CD4-positive, alpha-beta T cell treated with Interleukin-15 for 4 hours (primary cell): ENCODE measurements around the gene EDRF1.

Experiments
- DNase-seq: peaks from one replicate; pipeline ENCODE4 v3.0.0-alpha.2; 2020; ENCODE audit warnings: low spot score

EDRF1 gene

DNA sequence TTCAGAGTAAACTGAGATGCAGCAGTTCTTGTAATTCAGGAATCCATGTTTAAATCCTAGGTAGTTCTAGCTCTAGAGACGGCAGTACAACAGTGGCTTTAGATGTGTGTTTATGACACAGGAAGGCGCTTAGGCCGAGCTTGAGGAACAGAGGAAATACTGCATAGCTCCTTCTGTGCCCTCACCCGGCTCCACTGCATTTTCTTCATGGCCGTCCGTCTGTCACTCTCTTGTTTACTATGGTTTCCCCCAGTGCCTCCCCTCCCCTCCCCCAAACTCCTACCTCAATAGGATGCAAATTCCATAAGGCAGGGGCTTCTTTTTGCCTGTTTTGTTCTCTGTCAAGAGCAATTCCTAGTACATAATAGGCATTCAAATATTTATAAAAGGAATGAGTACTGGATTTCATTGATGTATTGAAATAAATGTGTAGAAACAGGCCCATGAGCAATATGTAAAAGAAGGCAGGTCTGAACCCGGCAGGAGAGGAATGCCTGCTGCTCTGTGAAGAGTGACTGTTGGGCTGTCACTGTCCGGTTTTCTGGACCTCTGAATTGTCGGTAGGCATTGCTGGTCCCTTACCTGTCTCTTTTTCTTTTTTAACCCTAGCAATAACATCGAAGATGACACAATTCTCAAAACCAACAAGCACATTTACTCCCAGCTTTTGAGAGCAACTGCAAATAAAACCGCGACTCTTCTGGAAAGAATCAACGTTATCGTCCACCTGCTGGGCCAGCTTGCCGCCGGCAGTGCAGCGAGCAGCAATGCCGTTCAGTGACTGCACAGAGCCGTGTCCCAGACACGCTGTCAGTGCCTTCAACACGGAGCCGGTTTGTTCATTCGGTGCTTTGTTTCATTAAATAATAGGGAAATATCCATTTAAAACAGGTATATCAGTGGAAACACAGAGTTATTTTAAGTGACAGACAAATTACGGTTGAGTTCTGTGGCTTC lies 43.5 kb downstream of the EDRF1 start:
- DNase-seq, result no peak

DNA sequence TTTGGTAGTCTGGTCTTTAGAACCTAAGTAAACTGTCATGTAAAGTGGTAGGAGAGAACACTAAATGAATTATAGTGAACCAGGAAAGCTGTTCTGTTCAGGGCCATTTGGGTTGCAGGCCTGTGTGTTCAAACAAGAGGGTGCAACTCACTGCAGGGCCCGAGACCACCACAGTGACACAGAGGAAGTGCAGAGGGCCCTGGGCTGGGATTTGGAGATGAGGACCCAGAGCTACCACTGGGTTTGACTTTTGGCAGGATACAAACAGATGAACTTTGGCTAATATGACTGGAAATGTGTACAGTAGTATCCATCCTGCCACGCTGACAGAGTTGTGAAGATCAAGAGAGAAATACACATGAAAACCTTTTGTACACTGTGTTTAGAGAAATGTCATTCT lies 46.3 kb downstream of the EDRF1 start:
- DNase-seq, result no peak

GRCh38 chr10:125766511-125766910 lies 47.0 kb downstream of the EDRF1 start:
- no peak for DNase-seq

GRCh38 chr10:125768219-125768855 lies 48.8 kb downstream of the EDRF1 start:
- no peak for DNase-seq

- DNase-seq, result no peak
Observed at GRCh38 chr10:125769175-125769574, 49.7 kb downstream of the EDRF1 start.

GRCh38 chr10:125770844-125771243 lies 51.3 kb downstream of the EDRF1 start:
- DNase-seq, result no peak

DNA sequence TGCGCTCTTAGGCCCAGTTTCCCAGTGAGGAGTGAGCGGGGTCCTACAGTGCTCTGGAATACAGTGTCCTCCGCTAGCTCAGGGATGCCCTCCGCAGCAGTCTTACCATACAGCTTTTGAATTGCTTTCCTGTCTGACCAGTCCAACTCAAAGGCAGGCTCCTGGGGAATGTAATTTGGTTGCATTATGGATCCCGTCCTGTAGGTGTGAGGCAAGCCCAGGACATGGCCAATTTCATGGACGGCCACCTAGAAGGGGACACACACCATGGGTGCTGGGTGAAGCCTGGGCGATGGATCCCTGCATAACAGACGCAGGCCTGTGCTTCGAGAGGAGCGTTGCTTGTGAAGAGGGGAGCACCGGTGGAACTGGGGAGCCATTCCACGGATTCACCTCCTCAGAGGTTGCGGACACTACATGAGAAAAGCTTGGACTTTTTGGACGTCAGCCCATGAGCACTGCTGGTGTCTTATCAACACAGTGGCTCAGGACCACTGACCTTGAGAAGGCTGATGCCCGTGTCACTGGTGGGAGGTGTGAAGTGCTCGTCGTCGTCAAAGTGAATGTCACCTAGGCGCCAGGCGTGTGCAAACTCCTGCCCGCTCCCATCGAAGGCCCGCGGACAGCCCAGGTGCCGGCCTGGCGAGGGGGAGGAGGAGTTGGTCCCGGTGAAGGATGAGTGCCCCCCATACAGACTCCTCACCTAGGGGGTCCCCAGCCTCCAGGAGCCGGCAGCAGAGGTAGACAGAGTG lies 52.8 kb downstream of the EDRF1 start:
- DNase-seq, result no peak

DNA sequence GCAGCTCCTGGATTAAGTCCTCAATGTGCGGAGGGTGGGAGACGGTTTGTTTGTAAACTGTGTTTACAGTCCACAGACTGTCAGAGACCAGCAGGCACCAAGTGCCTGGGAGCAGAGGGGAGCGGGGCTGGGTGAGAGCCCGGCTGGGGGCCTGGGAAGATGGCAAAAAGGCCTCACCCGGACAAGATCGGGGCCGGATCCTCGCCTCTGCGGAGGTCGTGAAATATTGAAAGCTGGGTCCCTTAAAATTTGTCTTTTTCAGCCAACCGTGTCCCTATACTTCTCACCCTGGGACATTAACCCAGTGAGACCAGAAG lies 53.3 kb downstream of the EDRF1 start:
- no peak for DNase-seq

- DNase-seq, result no peak
Observed at GRCh38 chr10:125773687-125774543, 54.4 kb downstream of the EDRF1 start.

GRCh38 chr10:125774581-125775191 lies 55.2 kb downstream of the EDRF1 start:
- DNase-seq, result no peak

- DNase-seq, result no peak
Observed at GRCh38 chr10:125775491-125776106, 56.1 kb downstream of the EDRF1 start, which contains the start of gene MMP21. Gene MMP21, minus strand, starts transcription at chr10:125775821. Its CDS starts 0 bp downstream, at chr10:125775821.

DNA sequence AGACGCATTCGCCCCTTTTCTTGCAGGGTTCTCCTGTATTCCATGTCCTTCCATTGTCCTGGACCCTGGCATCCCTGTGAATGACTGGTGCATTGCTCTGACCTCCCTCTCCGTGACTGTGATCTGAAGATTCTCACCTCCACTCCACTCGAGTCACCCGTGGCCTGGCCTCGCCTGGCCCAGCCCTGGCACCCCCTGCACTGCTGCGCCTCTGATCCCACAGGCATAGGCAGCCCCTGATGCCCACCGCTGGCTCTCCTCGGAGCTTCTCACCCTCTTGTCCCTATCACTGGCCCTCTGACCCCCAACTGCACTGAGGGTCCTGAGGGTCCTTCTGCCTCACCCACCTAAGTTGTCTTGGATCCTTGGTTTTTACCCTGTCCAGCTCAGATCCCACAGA lies 58.3 kb downstream of the EDRF1 start:
- DNase-seq, result no peak

GRCh38 chr10:125778556-125778955 lies 59.0 kb downstream of the EDRF1 start:
- no peak for DNase-seq

DNA sequence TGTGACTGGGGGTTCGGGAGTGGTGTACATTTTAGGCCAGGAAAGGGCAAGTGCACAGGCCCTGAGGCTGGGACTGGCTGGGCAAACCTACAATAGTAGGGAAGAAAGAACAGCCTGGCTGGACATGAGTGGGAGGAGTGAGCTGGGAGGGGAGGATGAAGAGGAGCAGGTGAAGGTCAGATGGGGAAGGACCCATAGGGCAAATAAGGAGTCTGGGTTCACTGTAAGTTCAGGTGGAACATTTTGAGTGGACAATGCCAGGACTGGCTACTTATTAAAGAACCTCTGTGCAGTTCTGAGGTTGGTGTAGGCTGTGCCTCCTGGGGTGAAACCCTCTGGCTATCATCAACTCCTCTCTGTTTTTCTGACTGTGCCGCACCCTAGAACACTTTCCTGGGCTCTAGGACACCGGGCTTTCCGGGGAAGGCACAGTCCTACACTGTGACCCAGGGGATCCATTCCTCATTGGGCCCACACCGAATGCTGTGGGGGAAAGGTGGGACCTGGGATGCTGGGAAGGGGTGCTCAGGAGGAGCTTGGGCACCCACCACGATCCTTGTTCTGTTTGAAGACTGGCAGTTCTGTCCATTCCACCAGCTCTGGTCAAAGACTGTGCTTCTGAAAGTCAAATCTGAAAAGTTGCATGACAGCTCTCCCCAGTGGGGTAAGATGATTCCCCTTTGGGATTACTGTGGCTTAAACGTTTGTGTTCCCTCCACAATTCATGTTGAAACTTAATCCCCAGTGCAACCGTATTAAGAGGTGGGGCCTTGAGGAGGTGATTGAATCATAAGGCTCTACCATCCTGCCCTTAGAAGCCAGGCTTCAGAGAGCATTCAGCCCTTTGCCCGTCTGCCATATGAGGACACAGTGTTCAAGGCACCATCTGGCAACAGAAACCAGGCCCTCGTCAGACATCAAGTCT lies 60.2 kb downstream of the EDRF1 start:
- no peak for DNase-seq

- DNase-seq, result no peak
Observed at GRCh38 chr10:125781374-125781773, 61.9 kb downstream of the EDRF1 start.

GRCh38 chr10:125782054-125782453 lies 62.5 kb downstream of the EDRF1 start:
- no peak for DNase-seq

- DNase-seq, result no peak
Observed at GRCh38 chr10:125782616-125783015, 63.1 kb downstream of the EDRF1 start.

GRCh38 chr10:125783408-125783807 lies 63.9 kb downstream of the EDRF1 start:
- DNase-seq, result no peak

DNA sequence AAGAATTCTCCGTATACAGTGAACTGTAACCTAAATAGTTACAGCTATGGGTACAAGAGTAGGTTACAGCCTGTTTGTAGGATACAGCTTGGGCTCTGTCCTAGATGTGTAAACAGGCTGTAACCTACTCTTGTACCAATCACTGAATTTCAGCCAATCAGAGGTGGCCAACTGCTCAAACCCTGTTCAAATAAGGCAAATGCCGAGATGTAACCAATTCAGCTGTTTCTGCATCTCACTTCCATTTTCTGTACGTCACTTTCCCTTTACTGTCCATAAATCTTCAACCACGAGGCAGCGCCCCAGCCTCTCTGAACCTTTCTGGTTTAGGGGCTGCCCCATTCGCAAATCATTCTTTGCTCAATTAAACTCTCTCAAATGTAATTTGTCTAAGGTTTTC lies 64.4 kb downstream of the EDRF1 start:
- DNase-seq, result no peak

GRCh38 chr10:125785791-125786190 lies 66.3 kb downstream of the EDRF1 start:
- no peak for DNase-seq
